Fibroblast of skin of left quadriceps (primary cell): ENCODE measurements around the gene TBL1XR1.

Experiments used
- DNase-seq, 2 experiments: peaks; one replicate each; pipeline ENCODE4 v3.0.0-alpha.2; 2013; ENCODE audit warnings: low read depth in 2 of 2

Gene TBL1XR1

DNA sequence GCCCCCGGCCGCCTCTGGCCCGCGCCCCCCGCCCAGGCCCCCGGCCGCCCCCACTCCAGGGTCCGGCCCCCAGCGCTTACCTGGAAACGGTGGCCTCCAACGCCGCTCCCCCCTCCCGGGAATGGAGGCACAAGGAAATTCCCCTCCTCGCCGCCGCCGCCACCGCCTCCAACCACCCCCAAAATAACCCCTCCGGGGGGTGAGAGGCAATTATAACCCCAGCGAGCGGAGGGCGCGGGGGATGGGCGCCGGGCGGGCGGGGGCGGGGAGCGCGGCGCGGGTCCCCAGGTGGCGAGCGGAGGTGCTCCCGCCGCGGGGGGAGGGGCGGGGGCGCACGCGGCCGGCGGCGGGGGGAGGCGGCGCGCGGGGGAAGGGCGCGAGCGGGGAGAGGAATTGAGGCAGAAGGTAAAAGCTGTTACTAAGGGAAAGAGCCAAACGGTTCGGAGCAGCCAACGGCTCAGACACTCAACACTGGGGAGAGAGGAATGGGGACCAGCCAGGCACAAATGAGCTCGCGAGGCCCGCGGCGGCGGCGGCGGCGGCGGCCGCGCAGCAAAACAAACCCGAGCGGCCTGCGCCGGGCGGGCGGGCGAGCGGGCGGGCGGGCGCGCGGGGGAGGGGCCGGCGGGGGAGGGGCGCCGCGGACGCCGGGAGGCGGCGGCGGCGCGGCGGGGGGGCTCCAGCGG is at the start of gene TBL1XR1:
TBL1XR1 (minus strand) TSS at position 442 of the 686 bp plus-strand sequence. CDS start 132,505 bp downstream, outside the sequence.
- DNase-seq = peak; percentile 88 to 89

DNA sequence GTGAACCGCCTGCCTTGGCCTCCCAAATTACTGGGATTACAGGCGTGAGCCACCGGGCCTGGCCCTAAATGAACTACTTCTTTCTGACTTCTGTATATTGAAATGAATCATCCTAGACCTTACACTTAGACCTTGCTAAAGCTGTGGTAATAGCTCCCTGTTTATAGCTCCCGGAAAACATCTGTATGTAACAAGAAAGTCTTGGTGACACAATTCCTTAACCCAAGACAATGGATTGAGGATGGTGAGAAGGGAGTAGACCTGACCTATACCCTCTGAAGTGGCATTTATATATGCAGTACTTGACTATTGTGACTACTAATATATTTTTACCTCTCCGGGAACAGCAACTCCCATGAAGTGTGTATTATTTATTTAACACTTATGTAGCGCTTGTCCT is 48.0 kb upstream of the TBL1XR1 start:
- no peak for DNase-seq

DNA sequence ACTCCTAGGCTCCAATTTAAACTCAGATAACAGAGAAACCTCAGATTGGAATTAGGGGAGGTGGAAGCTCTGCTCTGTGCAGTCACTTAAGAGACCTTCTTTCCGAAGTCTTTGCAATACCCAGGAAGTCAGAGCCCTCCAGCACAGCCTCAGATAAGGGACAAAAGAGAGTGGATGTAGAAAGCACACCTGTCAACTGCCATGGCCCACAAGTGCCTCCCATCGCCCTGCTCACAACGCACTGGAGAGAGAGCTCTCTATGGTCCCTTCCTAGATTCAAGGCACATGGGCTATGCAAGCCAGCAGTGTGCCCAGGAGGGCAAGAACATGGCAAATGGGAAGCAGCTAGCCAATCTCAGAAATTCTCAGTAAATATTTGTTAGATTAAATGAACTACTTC is 47.3 kb upstream of the TBL1XR1 start:
- no peak for DNase-seq

DNA sequence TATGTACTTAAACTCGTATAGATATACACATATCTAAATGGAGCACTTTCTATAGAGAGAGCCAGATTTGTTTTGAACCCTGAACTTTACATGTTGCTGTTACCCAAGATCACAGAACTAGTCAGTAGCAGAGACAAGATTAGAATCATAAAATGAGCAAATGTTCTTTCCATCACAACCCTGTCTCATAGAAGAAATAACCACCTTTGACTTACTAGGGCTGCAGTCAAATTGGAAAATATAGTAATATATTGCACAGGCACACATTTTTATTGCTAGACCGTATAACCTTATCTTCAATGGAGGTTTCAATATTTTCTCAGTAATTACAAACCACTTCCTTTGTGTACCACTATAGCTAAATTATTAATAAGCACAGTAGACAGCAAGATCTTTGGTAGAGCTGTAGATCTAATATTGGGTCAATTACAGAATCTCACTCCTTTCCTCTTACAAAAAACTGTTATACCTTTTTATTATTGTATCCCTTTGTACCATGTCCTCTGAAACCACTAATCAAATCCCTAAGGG is 41.5 kb upstream of the TBL1XR1 start:
- DNase-seq = no peak

DNA sequence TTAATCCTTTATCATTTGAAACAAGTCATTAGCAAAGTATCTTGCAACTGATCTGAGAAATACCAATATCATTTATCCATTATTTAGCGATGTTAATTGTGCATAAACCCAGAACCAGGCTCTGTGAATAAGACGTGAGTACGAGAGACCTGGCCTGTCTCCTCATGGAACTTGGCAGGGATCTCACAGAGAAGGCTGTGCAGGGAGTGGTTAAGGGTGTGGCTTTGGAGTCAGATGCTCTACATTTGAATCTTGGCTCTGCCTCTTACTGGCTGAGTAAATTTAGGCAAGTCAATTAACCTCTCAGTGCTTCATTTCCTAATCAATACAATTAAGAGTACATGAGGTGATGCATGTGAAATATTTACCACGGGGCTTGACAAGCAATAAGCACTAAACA is 39.9 kb upstream of the TBL1XR1 start:
- no peak for DNase-seq

DNA sequence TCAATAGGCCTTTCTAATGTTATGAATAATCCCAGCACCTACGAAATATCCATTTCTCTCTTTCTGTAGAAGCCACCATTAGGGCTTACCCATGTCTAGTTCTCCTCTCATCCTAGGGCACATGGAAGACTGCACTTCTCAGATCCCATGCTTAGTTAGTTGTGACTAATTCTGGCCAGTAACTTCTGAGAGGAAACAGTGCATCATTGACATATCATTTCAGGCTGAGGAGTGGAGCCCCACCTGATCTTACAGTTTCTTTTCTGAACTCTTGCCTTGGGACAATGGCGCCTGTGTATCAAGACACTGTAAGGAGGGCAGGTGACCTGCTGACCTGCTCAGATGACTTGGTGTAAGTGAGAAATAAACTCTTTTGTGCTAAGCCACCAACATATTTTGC is 39.4 kb upstream of the TBL1XR1 start:
- DNase-seq = no peak

DNA sequence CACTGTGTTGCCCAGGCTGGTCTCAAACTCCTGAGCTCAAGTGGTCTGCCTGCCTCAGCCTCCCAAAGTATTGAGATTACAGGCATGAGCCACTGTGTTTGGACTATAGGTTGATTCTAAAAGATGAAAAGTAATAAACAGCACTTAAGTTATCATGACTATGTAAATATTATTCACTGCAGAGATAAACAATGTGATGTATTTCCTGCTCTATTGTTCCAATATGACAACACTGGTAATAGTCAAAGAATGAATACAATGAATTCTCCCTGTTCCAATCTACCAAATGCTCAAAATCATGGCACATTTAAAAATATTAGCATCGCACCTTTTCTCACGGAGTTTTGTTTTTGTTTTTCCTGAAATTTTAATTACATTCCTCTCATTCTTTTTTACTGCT is 36.8 kb upstream of the TBL1XR1 start:
- DNase-seq = no peak

DNA sequence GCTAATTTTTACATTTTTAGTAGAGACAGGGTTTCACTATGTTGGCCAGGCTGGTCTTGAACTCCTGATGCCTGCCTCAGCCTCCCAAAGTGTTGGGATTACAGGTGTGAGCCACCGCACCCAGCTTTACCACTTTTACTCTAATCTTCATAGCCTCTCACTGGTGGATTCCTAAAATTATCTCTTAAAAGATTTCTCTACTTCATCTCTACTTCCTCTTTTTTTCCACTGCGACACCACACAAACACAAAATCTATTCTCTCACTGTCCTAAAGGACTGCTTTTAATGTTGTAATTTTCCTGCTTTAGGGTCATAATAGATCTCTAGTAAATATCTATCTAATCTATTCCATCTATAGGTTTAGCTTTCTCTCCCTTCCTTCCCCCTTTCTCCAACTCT is 34.0 kb upstream of the TBL1XR1 start:
- no peak for DNase-seq

DNA sequence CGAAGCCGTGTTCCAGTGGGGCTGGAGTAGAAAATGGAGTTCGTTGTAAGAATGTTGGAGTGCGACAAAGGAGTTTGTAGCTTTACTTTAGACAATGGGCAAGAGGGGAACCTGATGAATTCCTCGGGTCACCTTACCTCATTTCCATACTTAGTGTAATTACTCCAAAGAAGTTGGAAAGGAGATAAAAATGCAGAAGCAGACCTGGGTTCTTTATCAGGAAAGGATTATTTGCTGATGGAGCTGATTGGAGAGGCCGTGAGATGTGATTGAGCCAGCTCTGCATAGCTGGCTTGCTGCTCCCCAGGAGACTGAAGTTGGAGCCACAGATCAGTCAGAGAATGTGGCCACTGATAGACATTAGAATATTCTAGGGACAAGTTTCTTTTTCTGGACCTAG is 33.4 kb upstream of the TBL1XR1 start:
- DNase-seq = no peak

DNA sequence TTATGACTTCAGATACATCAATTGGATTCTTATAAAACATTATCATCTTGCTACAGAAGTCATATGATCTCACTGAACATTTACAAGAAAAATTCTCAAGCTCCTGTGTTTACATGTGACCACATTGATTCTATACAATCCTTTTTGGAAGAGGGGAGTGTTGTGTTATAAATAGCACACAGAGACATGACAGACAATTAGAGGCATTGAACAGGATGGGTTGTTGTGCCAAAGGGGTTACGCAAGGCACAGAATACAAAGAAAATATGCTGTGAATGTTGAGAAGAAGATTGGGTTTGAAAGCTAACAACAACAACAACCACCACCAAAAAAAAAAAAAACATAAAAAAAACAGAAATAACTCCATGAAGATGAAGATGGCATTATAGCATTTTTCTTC is 32.5 kb upstream of the TBL1XR1 start:
- DNase-seq = peak; percentile 4 to 8

DNA sequence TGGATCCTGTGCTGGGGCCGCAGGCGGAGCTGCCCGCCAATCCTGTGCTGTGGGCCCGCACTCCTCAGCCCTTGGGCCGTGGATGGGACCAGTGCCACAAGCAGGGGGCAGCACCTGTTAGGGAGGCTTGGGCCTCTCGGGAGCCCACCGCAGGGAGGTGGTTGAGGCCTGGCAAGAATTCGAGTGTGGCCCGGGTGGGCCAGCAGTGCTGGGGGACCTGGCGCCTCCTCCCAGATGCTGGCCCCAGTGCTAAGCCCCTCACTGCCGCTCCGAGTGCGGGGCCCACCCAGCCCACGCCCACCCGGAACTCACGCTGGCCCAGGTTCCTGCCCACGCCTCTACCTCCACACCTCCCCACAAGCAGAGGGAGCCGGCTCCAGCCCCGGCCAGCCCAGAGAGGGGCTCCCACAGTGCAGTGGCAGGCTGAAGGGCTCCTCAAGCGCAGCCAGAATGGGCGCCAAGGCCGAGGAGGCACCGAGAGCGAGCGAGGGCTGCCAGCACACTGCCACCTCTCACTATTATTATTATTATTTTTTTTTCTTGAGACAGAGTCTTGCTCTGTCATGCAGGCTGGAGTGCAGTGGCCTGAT is 31.4 kb upstream of the TBL1XR1 start:
- DNase-seq = no peak

DNA sequence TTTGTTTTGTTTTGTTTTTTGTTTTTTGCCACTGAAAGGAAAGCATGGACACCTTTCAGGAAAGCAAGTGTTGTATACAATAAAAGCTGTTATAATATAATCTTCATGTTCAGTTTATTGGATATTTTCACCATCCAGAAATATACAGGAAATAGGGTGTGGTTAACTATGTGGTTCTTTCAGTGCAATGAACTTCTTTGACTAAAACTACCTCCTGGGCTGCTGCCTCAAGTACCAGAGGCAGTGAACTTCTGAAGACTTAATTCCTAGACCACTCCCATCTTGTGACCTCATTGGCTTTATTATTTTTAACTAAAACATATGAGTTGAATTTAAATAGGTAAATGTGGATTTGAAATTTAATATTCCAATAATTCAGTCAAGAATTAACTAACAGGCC is 27.1 kb upstream of the TBL1XR1 start:
- no peak for DNase-seq

DNA sequence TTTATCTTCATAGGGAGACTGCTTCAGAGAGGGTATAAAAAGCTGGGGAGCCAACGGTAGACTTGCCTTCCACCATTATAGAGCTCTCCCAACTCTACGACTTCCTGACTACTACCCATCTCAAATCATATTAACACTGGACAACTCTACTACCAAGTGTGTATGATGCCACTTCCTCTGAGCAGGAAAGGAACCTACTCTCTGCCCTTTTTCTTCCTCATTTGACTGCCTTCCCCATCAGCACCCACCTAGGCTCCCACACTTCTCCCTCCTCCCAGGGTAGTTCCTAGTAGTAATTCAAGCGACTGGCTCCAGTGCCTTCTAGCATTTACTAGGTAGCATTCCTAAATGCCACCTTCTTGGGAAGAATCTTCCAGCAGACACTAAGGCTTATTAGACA is 24.5 kb upstream of the TBL1XR1 start:
- no peak for DNase-seq

DNA sequence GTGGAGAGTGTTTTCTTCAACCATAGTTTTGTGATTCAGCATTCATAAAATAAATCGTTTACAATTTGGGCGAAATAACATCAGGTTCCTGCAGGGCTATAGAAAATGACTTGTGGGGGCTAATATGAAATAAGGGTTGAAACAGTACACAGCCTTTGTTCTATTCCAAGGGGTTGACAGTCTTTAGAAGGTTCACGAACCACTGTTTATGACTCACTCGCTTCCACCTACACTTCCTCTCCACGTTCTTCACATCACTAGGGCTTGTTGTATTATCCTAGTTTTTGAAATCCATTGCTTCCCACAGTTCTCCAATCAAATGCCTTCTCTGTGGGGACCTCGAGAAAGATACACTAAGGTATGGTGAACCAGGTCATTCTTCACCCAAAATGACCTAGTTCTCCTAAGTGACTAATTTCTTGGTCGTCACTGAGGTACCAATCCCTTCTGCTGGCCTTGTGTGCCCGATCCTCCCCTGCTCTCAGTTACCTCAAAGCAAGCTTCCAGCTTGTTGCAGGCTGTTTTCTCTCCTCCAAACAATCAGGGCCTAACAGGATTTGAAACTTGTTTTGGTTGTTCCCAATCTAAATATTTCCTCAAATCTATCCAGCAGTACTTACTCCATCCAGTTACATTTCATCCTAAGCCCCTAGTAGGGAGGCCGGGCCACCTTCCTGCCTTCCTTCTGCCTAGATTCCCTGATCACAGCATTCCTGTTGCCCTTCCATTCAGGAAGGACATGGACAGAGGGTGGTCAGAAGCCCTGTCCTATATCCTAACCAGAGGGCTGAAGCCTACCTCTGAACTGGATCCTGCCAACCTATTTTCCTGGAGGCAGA is 23.1 kb upstream of the TBL1XR1 start:
- no peak for DNase-seq

DNA sequence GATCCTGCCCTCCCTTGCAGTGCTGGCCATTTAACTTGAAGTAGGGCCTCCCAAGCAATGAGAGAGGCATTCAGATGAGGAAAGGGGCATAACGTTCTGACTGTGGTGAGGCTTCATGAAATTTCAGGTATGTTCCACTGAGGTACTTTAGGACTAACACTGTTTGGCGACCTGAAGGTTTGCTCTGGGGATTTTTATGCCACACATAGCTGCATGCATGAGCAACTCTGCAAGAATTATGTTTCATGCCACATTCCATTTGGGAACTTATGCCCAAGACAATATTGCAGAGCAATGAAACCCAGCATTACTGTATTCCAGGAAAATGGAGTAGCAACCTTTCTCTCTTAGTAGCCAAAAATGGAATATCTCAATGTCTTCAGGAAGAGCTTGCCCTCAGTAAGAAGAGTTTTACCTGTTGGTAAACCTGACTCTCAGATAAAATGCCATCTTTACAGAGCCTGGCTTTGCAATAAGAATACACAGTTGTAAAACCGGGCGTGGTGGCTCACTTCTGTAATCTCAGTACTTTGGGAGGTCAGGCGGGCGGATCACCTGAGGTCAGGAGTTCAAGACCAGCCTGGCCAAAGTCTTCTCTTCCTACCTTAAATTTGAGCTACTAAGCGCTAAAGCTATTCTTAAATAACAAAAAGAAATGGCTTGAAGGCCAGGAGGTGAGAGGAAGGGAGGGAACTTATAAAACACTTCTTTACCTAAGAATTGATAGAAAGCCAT is 16.7 kb upstream of the TBL1XR1 start:
- no peak for DNase-seq

DNA sequence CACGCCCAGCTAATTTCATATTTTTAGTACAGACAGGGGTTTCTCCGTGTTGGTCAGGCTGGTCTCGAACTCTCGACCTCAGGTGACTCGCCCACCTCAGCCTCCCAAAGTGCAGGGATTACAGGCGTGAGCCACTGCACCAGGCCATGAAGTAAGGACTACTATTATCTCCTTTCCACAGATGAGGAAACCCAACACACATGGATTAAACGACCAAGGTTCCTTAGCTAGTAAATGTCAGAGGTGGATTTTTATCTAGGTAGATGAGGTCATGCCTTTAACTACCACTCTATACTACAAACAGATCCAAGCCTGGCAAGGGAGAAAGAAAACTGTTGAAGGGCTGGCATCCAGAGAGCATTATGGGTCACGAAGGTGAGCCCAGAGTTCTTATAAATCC is 15.5 kb upstream of the TBL1XR1 start:
- DNase-seq = no peak

DNA sequence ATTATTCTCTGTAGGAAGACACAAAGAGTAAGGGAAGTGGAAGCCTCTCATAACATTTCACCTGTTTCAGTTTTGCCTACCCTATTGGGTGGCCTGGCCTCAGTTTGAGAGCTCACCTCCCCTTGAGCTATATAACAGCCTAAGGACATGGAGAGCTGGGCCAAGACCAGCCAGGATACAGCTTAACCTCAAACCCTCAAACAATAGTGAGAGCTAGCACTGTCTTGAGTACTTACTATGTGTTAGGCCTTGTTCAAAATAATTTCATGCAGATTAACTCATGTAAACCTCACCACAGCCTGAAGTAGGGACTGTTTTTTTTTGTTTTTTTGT is 15.0 kb upstream of the TBL1XR1 start:
- DNase-seq = no peak

DNA sequence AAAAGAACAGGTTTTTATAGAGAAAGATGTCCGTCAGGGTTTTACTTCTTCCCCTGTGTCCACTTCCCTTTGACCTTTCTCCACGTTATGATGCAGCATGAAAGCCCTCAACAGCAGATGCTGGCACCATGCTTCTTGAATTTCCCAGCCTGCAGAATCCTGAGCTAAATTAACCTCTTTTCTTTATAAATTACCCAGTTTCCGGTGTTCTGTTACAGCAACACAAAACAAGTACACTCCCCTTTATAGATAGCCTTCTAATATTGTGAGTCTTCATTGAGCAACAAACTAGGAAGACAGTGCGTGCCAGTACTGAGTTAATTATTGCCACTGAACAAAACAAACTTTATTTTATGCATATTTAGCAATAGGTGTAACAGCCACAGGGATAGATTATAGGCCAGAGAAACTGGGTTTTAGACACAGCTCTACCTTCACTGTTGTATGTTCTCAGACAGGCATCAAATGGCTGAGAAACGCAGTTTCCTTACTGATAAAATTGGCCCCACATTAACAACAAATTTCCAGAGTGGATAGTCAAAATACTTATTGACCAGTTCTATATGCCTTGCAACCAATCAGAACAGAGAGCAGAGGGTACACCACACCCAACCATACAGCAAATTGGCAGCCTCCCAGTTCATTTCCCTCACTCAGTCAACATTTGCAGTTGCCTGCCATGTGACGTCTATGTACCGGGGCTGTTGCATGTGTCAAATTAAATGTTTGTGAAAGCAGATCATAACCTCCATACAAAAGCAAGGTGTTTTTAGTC is 14.4 kb upstream of the TBL1XR1 start:
- DNase-seq = no peak

DNA sequence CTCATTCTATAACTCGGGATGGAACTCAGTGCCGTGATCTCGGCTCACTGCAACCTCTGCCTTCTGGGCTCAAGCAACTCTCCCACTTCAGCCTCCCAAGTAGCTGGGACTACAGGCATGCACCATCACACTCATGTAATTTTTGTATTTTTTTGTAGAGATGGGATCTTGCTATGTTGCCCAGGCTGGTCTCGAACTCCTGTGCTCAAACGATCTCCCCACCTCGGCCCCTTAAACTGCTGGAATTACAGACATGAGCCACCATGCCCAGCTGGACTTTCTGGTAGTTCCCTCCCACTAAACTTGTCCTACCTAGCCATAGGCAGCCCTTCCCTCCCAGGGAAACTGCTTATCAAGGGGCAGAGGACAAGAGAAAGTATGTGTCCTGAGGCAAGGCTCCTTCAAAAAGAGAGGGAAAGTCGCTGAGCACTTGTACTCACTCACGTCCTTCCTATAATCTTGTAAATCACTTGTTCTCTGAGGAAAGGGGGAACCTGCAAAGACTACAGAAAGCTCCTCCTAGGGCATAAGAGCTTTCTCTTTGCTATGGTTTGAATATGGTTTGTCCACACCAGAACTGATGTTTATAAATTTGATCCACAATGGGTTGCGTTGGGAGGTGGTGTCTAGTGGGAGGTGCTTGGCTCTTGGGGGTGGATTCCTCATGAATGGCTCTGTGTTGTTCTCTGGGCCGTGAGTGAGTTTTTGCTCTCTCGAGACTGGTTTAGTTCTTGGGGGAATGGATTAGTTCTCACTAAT is 13.6 kb upstream of the TBL1XR1 start:
- DNase-seq = no peak

DNA sequence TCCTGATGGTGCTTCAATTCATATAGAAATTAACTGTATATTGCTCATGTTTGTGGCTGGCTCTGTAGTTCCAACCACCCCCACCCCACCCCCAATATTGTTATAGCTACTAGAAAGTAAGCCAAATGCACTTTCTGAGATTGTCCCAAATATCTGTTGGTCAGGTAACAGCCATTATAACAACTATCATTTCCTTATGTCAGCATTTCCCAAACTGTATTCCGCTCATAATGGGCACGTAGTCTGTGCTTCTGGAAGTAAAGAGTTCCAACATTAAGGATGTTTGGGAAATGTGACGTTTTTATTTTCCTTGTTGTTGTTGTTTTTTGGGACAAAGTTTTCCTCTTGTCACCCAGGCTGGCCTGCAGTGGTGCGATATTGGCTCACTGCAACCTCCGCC is 12.2 kb upstream of the TBL1XR1 start:
- no peak for DNase-seq

DNA sequence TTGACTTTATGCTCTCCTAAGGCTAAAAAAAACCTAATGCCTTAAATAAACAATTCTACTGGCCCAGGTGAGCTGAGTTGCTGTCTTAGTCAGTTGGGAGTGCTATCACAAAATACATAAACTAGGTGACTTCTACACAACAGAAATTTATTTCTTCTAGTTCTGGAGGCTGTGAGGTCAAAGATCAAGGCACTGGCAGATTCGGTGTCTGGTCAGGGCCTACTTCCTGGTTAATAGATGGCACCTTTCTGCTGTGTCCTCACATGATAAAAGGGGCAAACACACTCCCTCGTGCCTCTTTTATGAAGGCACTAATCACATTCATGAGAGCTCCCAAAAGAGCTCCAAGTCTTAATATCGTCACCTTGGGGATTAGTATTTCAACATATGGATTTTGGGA is 11.5 kb upstream of the TBL1XR1 start:
- no peak for DNase-seq
